GM18505 (cell line): ENCODE data around the gene AVPR2.

Experiments
- ATAC-seq: cut with Tn5 transposase; IDR thresholded peaks from one replicate; pipeline ENCODE4 v1.9.1; 2021; ENCODE audit not compliant: unreplicated experiment
- POLR2A ChIP-seq: IDR thresholded peaks from 4 replicates; pipeline ENCODE4 v1.6.1; 2011; ENCODE audit warnings: borderline replicate concordance; ENCODE audit not compliant: insufficient read depth, insufficient read length; ENCODE audit errors: extremely low read depth

Gene AVPR2

DNA sequence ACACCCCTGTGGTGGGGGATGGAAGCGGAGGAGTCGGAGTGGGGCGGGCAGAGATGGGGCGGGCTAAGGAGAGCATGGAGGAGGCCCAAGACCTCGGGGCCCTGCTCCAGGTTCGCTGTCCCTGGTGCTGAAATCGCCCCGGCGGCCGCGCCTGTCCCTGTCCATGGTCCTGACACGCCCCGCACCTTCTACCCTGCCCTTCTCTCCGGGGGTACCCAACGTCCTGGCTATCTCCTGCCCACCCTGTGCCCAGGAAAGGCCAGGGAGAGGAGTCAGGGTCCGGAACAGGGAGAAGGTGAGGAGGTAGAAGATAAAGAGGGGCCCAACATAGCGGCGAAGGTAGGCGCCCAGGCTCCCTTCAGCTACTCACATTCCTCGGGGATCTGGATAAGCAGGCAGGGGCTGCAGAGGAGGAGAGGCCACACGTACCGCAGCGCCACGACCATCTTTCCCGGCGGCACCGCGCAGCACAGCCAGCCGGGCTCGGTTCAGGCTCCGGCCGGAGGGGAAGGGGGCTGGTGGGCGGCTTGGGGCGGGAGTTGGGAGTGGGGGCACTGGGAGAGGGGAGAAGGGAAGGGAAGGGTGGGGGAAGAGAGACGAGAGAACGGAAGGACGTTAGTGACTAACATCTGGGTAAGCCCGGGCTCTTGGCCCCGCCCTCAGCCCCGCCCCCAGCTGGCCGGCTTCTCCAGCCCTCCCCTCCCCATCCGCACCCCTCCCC lies 28.9 kb upstream of the AVPR2 start:
- ATAC-seq, result no peak
- no peak for TF ChIP-seq POLR2A

DNA sequence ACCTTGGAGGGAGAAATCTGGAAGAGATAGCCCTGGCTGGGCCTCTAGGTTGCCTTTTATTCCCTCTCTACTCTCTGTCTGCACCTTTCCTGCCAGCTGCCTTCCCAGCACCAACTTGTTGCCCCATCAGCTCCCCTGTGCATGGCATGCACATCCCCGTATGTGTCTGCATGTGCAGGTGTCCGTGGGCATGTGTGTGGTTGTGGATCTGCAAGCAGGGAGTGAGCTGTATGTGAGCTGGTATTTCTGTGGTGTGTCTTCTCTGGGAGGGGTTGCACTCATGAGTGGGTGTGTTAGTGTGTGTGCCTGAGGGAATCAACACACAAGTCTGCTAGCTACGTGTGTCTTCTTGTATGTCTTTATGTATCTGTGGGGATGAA lies 28.4 kb upstream of the AVPR2 start:
- no peak for ATAC-seq
- no peak for TF ChIP-seq POLR2A

- TF ChIP-seq POLR2A, result no peak
- ATAC-seq, result no peak
Measured at GRCh38 chrX:153877571-153878261, 26.8 kb upstream of the AVPR2 start.

DNA sequence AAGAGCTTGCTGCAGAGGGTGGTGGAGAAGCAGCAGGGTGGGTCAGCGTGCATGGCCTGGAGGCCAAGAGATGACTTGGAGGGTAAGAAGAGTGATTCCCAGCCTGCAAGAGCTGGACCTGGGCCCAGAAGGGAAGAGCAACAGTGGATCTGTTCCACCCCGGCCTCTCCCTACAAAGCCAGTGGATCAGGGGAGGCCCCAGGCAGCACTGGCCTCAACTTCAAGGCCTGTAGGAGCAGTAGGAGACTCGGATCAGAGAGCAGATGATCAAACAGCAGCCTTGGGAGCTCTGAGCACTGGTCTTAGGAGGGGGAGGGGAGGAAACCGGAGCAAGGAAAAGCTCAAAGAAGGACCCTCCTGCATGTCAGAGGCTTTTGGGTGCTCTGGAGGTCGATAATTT lies 26.1 kb upstream of the AVPR2 start:
- TF ChIP-seq POLR2A, result no peak
- no peak for ATAC-seq

- TF ChIP-seq POLR2A, result no peak
Measured at GRCh38 chrX:153878969-153879653, 25.4 kb upstream of the AVPR2 start.

GRCh38 chrX:153879741-153880439 lies 24.6 kb upstream of the AVPR2 start:
- no peak for ATAC-seq
- no peak for TF ChIP-seq POLR2A

More at GRCh38 chrX:153878969-153879653, 25.4 kb upstream of the AVPR2 start:
- ATAC-seq, result no peak

- ATAC-seq, result no peak
- no peak for TF ChIP-seq POLR2A
Measured at GRCh38 chrX:153880440-153880815, 24.0 kb upstream of the AVPR2 start.

DNA sequence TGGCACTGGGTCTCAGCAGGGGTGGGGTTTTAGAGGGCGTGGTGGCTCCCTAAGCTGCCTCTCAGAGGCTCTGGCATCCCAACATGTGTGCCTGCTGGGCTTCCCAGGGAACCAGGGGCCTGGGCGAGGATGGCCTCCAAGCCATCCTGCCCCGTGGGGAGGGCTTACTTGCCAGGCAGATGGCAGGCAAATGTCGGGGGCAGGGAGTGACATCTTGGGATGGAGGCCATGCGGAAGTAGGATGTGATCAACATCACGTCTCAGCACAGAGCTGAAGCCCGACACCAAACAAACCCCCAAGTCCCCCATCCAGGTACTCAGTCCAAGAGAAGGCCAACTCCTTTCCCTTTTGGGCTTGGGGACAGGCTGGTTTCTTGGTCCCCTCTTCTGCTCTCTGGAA lies 23.2 kb upstream of the AVPR2 start:
- ATAC-seq, result no peak
- TF ChIP-seq POLR2A, result no peak

DNA sequence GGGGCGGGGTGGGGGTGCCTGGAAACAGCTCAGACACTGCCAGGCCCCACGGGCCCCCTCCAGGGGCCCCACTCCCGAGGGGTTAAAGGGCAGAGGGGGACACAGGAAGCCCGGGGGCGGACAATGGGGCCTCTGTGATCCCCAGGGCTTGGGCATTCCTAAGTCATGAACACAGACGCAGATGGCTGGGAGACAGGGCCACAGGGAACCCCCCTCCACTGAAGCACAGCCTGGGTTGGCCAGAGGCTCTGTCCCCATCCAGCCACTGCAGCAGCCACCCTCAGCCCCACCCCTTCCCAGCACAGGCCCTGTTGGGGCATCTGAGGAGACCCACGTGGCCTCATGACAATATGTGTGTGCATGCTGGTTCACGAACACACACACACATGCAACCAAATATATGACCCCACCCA lies 22.4 kb upstream of the AVPR2 start:
- no peak for TF ChIP-seq POLR2A
- no peak for ATAC-seq

- no peak for ATAC-seq
- TF ChIP-seq POLR2A, result no peak
Measured at GRCh38 chrX:153882557-153882956, 21.9 kb upstream of the AVPR2 start.

DNA sequence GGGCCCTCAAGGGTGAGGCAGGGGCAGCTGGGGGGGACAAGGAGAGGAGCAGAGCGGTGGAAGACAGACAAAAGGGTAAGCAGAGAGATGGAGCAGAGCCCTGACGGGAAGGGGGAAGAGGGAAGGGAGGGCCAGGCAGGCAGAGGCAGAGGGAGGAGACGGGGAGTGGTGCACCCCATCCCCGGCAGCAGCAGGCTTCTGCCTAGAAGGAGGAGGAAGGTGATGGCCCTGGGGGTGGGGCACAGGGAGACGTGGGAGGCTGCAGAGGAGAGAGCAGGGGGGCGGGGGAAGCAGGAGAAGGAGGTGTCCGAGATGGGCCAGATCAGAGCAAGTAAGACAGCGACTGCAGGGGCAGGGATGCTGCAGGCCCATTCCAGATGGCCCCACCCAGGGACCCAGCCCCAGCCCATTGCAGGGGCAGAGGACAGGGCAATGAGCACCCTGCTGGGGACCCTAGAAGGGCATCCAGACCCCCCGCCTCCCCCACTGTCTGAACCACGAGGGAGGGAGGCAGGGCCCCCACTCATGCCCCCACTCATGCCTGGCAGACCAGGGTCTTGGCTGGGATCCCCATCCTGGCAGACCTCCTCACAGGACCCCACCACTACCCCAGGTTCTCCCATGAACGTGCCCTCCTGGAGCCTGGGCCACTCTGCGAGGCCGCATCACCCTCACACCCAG lies 21.2 kb upstream of the AVPR2 start:
- TF ChIP-seq POLR2A, result no peak
- no peak for ATAC-seq

GRCh38 chrX:153884136-153884535 lies 20.3 kb upstream of the AVPR2 start:
- ATAC-seq, result no peak
- no peak for TF ChIP-seq POLR2A

- TF ChIP-seq POLR2A, result no peak
- ATAC-seq, result no peak
Measured at GRCh38 chrX:153884590-153884989, 19.9 kb upstream of the AVPR2 start.
